SU-DHL-6 (cell line): ENCODE data around the gene DNAJC18.

Experiments
- H2AFZ ChIP-seq: fragments of 200-600 bp; sonication (generic); 2 replicates; pipeline ENCODE4 v1.6.1; 2014; ENCODE audit warnings: low read depth, mild to moderate bottlenecking, moderate library complexity, mixed read lengths, antibody characterized with exemption, low read length; ENCODE audit not compliant: severe bottlenecking
- H3F3A ChIP-seq: fragments of 200-600 bp; shearing (Covaris generic); 2 replicates; pipeline ENCODE4 v1.6.0; 2016; ENCODE audit warnings: antibody characterized with exemption, mild to moderate bottlenecking; ENCODE audit not compliant: insufficient read depth
- H3K27ac ChIP-seq: fragments of 200-600 bp; sonication (generic); 2 replicates; pipeline ENCODE4 v1.5.1; 2016; ENCODE audit warnings: low read depth, mild to moderate bottlenecking, low read length, moderate library complexity, mixed read lengths
- H3K27me3 ChIP-seq: fragments of 200-600 bp; sonication (generic), shearing (Covaris generic); 2 replicates; pipeline ENCODE4 v1.6.0; 2014; ENCODE audit warnings: mild to moderate bottlenecking, low read length
- H3K36me3 ChIP-seq: fragments of 200-600 bp; sonication (generic); 2 replicates; pipeline ENCODE4 v1.6.1; 2014; ENCODE audit warnings: mild to moderate bottlenecking, low read length, mixed read lengths
- H3K4me2 ChIP-seq: fragments of 300-600, 200-600 bp; shearing (Covaris generic), sonication (generic); 2 replicates; pipeline ENCODE4 v1.6.0; 2014; ENCODE audit warnings: low read length, low read depth, mild to moderate bottlenecking; ENCODE audit not compliant: poor library complexity, severe bottlenecking
- H3K4me3 ChIP-seq: fragments of 200-600 bp; sonication (generic); 2 replicates; pipeline ENCODE4 v1.5.1; 2014; ENCODE audit warnings: antibody characterized with exemption, low read length, mild to moderate bottlenecking, mixed read lengths; ENCODE audit not compliant: insufficient read depth, poor library complexity, severe bottlenecking
- H3K79me2 ChIP-seq: fragments of 200-600 bp; sonication (generic); 2 replicates; pipeline ENCODE4 v1.6.1; 2014; ENCODE audit warnings: mild to moderate bottlenecking, low read length, moderate library complexity; ENCODE audit not compliant: insufficient read depth
- H3K9ac ChIP-seq: fragments of 200-600 bp; sonication (generic); 2 replicates; pipeline ENCODE4 v1.7.0; 2014; ENCODE audit warnings: mild to moderate bottlenecking, low read length
- H3K9me2 ChIP-seq: fragments of 200-600 bp; sonication (generic); replicated peaks from 2 replicates; pipeline ENCODE4 v1.6.1; 2014; ENCODE audit warnings: low read length; ENCODE audit not compliant: insufficient read depth
- H3K9me3 ChIP-seq: fragments of 200-600 bp; sonication (generic); 2 replicates; pipeline ENCODE4 v1.6.1; 2014; ENCODE audit warnings: low read length, mixed read lengths; ENCODE audit not compliant: insufficient read depth
- H4K20me1 ChIP-seq: fragments of 200-600 bp; sonication (generic); 2 replicates; pipeline ENCODE4 v1.6.1; 2014; ENCODE audit warnings: low read depth, mild to moderate bottlenecking, antibody characterized with exemption, low read length, moderate library complexity, mixed read lengths
- CTCF ChIP-seq: fragments of 200-600 bp; sonication (generic); IDR thresholded peaks from one replicate; pipeline ENCODE4 v1.5.1; 2017; ENCODE audit warnings: antibody characterized with exemption, mild to moderate bottlenecking, low read length, moderate library complexity; ENCODE audit not compliant: insufficient read depth, poor library complexity, severe bottlenecking
- EZH2phosphoT487 ChIP-seq: fragments of 200-600 bp; sonication (generic), shearing (Covaris generic); conservative IDR thresholded peaks from 2 replicates; pipeline ENCODE4 v1.6.1; 2018; ENCODE audit warnings: mild to moderate bottlenecking, antibody characterized with exemption, low read length, moderate library complexity, mixed read lengths

DNAJC18 gene

GRCh38 chr5:139379626-139380449 is 59.5 kb downstream of the DNAJC18 start:
- TF ChIP-seq EZH2phosphoT487, result no peak
- no peak for TF ChIP-seq CTCF
- no peak overlapping the region for H3K9ac ChIP-seq
- H3K4me2 ChIP-seq, result no peak overlapping the region
- no peak overlapping the region for H2AFZ ChIP-seq
- H3K4me3 ChIP-seq, result no peak overlapping the region
- H3K79me2 ChIP-seq, result no peaks in the 10 kb centered on the region
- H3K36me3 ChIP-seq, result no peaks in the 10 kb centered on the region
- no peaks in the 10 kb centered on the region for H3K27me3 ChIP-seq
- H3K9me2 ChIP-seq, result no peaks in the 10 kb centered on the region
- H4K20me1 ChIP-seq, result no peaks in the 10 kb centered on the region
- no peaks in the 10 kb centered on the region for H3K9me3 ChIP-seq
- peaks cover 6% of the 10 kb centered on the region for H3F3A ChIP-seq
- no peak overlapping the region for H3K27ac ChIP-seq

- Histone ChIP-seq H3K4me2 (no peak overlapping the region), H3K27ac (no peak overlapping the region), H3K4me3 (no peak overlapping the region), H3K9ac (no peak overlapping the region), H3F3A (peaks cover 5% of the 10 kb centered on the region; the same call in 1 of the 2 replicates), H3K79me2 (no peaks in the 10 kb centered on the region), H3K9me2 (no peaks in the 10 kb centered on the region), H2AFZ (no peak overlapping the region), H4K20me1 (no peaks in the 10 kb centered on the region), H3K9me3 (no peaks in the 10 kb centered on the region), H3K36me3 (no peaks in the 10 kb centered on the region), H3K27me3 (no peaks in the 10 kb centered on the region)
- TF ChIP-seq CTCF, result no peak
- TF ChIP-seq EZH2phosphoT487, result no peak
Observed at GRCh38 chr5:139378941-139379361, 60.4 kb downstream of the DNAJC18 start.

- no peak overlapping the region for H3K4me2 ChIP-seq
- H2AFZ ChIP-seq, result no peak overlapping the region
- no peak overlapping the region for H3K27ac ChIP-seq
- H3K36me3 ChIP-seq, result no peaks in the 10 kb centered on the region
- H3F3A ChIP-seq, result no peaks in the 10 kb centered on the region
- no peaks in the 10 kb centered on the region for H3K79me2 ChIP-seq
- H3K27me3 ChIP-seq, result no peaks in the 10 kb centered on the region
- H4K20me1 ChIP-seq, result no peaks in the 10 kb centered on the region
- H3K9me2 ChIP-seq, result no peaks in the 10 kb centered on the region
- H3K9me3 ChIP-seq, result no peaks in the 10 kb centered on the region
- H3K9ac ChIP-seq, result no peak overlapping the region
- H3K4me3 ChIP-seq, result no peak overlapping the region
- TF ChIP-seq EZH2phosphoT487 (no peak), CTCF (no peak)
Observed at GRCh38 chr5:139378101-139378825, 61.1 kb downstream of the DNAJC18 start.
